ENCODE measurements around the gene ATP8B3.
"Not testable (repeated sequence)": the region's sequence is repeated elsewhere in the genome, so short reads cannot be mapped to it uniquely, and the experiment has no call there.

Gene ATP8B3

DNA sequence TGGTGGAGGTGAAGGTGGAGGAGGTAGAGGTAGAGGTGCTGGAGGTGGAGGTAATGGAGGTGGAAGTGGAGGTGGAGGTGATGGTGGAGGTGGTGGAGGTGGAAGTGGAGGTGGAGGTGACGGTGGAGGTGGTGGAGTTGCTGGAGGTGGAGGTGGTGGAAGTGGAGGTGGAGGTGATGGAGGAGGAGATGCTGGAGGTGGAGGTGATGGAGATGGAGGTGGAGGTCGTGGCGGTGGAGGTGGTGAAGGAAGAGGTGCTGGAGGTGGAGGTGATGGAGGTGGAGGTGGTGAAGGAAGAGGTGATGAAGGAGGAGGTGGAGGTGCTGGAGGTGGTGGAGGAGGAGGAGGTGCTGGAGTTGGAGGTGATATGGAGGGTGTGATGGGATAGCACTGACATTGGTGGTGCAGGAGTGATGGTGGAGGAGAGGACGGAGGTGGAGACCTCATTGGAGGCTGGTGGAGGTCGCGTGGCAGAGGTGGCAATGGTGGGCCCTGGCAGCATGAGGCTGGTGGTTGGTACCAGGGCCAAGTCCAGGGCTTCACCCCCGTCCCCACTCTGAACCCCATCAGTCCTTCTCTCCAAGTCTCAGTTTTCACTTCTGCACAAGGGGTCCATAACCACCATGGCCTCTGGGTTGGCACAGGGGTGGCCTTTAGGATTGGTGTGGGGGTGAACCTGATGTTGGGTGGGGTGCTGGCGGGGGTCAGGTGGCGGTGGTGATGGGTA lies 43.0 kb downstream of the ATP8B3 start:
- no peak for DNase-seq
- Mint-ChIP-seq H3K36me3 (ENCODE audit: low read depth) (no peaks in the 10 kb centered on the region), H3K4me3 (no peak overlapping the region), H3K9me3 (peaks cover 13% of the 10 kb centered on the region), H3K27me3 (peaks cover 88% of the 10 kb centered on the region), H3K27ac (no peak overlapping the region), H3K4me1 (ENCODE audit: low read depth) (peaks cover 2% of the 10 kb centered on the region)

GRCh38 chr19:1768248-1768647 lies 43.8 kb downstream of the ATP8B3 start:
- H3K4me3 Mint-ChIP-seq = no peak overlapping the region
- no peak for DNase-seq
- peaks cover 2% of the 10 kb centered on the region for H3K4me1 Mint-ChIP-seq (ENCODE audit: low read depth)
- no peaks in the 10 kb centered on the region for H3K36me3 Mint-ChIP-seq (ENCODE audit: low read depth)
- no peak overlapping the region for H3K27ac Mint-ChIP-seq
- peaks cover 88% of the 10 kb centered on the region for H3K27me3 Mint-ChIP-seq
- peaks cover 13% of the 10 kb centered on the region for H3K9me3 Mint-ChIP-seq

- peak; percentile 82 for DNase-seq
- Mint-ChIP-seq H3K9me3 (peaks cover 13% of the 10 kb centered on the region), H3K4me1 (ENCODE audit: low read depth) (peaks cover 2% of the 10 kb centered on the region), H3K27ac (no peak overlapping the region), H3K36me3 (ENCODE audit: low read depth) (no peaks in the 10 kb centered on the region), H3K27me3 (peaks cover 89% of the 10 kb centered on the region), H3K4me3 (no peak overlapping the region)
Observed at GRCh38 chr19:1767464-1767933, 44.6 kb downstream of the ATP8B3 start.

DNA sequence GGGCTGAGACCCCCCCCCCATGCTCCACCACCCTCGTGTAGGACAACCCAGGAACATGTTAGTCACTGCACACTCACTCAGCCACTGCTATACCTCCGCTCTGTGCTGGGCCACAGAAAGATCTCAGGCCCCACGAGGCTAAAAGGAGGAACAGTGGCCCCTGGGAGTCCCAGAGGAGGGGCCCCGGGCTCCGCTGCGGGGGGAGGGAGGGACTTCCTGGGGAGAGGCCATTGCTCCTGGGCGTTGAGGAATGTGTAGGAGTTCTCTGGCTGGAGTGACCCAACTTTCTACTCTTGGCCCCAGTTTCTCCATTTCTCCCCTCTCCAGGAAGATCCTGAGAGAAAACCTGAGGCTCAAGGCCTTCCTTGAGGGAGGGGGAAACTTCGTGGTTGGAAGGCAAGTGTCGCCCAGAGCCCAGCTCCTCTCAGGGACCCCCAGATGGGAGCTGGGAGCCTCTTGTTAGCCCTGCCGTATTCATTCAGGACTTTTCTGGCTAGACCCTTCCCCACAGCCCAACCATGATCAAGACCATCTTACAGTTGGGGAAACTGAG lies 45.2 kb downstream of the ATP8B3 start:
- Mint-ChIP-seq H3K27ac (no peak overlapping the region), H3K36me3 (ENCODE audit: low read depth) (no peaks in the 10 kb centered on the region), H3K9me3 (peaks cover 13% of the 10 kb centered on the region), H3K27me3 (peaks cover 90% of the 10 kb centered on the region), H3K4me1 (ENCODE audit: low read depth) (peaks cover 2% of the 10 kb centered on the region), H3K4me3 (no peak overlapping the region)
- DNase-seq = no peak

- Mint-ChIP-seq H3K4me3 (no peak overlapping the region), H3K36me3 (ENCODE audit: low read depth) (no peaks in the 10 kb centered on the region), H3K4me1 (ENCODE audit: low read depth) (peaks cover 2% of the 10 kb centered on the region), H3K9me3 (peaks cover 9% of the 10 kb centered on the region), H3K27me3 (peaks cover 92% of the 10 kb centered on the region), H3K27ac (no peak overlapping the region)
- DNase-seq = no peak
Observed at GRCh38 chr19:1765904-1766799, 45.9 kb downstream of the ATP8B3 start.

DNA sequence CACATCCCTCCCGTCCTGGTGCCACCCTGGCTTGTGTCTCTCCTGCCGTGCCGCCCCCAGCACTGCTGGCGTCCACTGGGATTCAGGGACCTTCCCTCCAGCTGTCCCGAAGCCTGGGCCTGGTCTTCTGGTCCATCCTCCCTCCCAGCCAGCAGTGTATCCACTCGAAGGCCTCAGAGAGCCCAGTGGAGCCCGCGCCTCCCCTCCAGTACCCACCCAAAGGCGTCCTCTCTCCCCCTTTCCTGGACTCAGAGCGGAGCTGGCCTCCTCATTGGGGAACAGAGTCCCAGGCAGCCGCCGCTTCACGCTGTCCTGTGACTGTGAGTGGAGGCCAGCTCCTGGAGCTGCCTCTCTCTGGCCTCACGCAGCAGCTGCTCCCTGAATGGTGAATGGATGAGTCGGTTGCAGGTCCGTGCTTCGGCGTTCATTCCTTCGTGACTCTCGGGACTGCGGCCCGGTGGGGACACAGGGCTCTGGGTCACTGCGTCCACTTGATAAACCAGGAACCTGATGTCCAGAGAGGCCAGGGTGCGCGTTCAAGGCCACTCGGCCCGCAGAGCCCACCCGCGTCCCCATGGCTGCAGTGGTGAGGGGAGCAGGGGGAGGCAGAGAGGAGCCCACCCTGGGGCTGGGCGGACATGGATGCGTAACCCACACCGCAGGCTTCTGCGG lies 46.7 kb downstream of the ATP8B3 start:
- Mint-ChIP-seq H3K27ac (no peak overlapping the region), H3K9me3 (peaks cover 2% of the 10 kb centered on the region), H3K36me3 (ENCODE audit: low read depth) (no peaks in the 10 kb centered on the region), H3K4me1 (ENCODE audit: low read depth) (peaks cover 2% of the 10 kb centered on the region), H3K4me3 (no peak overlapping the region), H3K27me3 (peaks cover 92% of the 10 kb centered on the region)
- no peak for DNase-seq

DNA sequence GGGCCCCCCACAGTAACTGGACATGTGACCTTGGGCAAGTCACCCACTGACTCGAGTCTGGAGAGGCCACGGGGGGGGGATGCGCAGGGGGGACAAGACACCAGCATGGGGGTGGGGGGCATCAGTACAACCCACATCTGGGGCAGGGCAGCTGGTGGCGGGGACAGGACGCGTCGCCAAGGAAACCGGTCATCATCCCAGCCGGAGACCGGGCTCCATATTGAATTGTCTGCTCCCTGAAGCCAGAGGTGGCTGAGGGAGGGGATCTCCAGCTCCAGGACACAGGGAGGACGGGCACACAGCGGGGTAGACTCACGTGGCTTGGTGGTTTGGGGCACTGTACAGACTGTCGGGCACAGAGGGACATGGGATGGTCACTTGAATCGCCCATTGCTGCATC lies 47.3 kb downstream of the ATP8B3 start:
- H3K27me3 Mint-ChIP-seq = peaks cover 92% of the 10 kb centered on the region

GRCh38 chr19:1763648-1764639 lies 48.1 kb downstream of the ATP8B3 start:
- no peak for DNase-seq
- no peak overlapping the region for H3K27ac Mint-ChIP-seq
- peaks cover 93% of the 10 kb centered on the region for H3K27me3 Mint-ChIP-seq
- no peak overlapping the region for H3K4me3 Mint-ChIP-seq
- no peaks in the 10 kb centered on the region for H3K36me3 Mint-ChIP-seq (ENCODE audit: low read depth)
- peaks cover 2% of the 10 kb centered on the region for H3K4me1 Mint-ChIP-seq (ENCODE audit: low read depth)
- no peaks in the 10 kb centered on the region for H3K9me3 Mint-ChIP-seq

More for the DNA sequence above, 47.3 kb downstream of the ATP8B3 start:
- H3K27ac Mint-ChIP-seq = no peak overlapping the region
- no peak overlapping the region for H3K4me3 Mint-ChIP-seq
- H3K9me3 Mint-ChIP-seq = no peaks in the 10 kb centered on the region
- H3K36me3 Mint-ChIP-seq (ENCODE audit: low read depth) = no peaks in the 10 kb centered on the region
- no peak for DNase-seq
- H3K4me1 Mint-ChIP-seq (ENCODE audit: low read depth) = peaks cover 2% of the 10 kb centered on the region

GRCh38 chr19:1762243-1763117 lies 49.6 kb downstream of the ATP8B3 start:
- Mint-ChIP-seq H3K27me3 (peaks cover 94% of the 10 kb centered on the region), H3K9me3 (no peaks in the 10 kb centered on the region), H3K4me1 (ENCODE audit: low read depth) (peaks cover 2% of the 10 kb centered on the region), H3K4me3 (no peak overlapping the region), H3K36me3 (ENCODE audit: low read depth) (no peaks in the 10 kb centered on the region), H3K27ac (no peak overlapping the region)
- DNase-seq = no peak

DNA sequence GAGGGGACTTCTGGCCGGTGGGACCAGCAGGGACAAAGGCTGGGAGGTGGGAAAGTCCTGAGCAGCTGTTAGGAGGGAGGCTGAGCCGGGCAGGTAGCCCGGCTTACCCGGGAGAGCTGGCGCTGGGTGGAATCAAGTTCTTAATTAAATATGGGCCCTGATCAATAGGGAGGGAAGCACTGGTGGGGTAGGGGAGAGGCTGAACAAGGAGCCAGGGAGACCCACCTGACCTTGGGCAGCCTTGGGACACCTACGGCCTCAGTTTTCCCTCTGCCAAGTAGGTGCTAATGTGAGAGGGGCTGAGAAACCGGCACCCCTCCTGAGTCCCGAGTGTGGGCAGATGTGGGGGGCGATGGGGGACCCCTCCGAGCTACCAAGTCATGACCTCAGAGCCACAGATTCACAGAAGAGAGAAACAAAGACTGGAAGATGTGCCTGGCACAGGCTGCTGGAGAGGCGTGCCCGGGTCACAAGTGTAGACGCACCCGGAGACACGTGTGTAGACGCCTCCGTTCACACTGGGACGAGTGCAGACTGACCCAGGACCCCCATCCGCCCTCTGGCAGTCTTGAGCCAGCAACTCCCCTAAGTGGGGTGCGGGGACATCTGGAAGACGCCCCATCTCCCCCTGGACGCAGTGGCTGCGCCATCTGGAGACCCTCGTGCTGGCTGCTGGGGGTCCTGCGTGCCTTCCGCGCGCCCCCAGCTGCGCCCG lies 50.4 kb downstream of the ATP8B3 start:
- H3K27ac Mint-ChIP-seq = no peak overlapping the region

DNA sequence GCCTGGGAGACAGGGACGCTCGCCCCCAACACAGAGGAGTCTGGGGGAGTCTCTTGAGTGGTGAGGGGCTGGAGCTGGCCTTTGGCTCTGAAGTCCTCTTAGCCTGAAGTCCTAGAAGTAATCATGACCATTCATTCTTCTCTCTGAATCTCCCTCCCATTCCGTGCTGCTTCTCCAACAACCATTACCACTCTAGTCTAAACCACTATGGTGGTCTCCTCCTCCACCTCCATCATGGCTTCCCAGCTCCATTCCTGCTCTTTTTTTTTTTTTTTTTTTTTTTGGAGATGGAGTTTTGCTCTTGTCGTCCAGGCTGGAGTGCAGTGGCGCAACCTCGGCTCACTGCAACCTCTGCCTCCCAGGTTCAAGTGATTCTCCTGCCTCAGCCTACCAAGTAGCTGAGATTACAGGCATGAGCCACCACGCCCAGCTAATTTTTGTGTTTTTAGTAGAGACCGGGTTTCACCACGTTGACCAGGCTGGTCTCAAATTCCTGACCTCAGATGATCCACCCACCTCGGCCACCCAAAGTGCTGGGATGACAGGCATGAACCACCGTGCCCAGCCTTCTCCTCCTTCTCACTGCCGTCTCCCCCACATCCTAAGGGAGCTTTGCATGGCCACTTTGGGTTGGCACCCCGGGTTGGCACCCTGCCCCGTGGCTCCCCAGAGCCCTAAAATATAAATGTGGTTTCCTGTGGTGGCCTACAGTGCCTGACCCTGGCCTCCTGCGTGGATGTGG lies 51.1 kb downstream of the ATP8B3 start:
- H3K4me1 Mint-ChIP-seq (ENCODE audit: low read depth); H3K4me3 Mint-ChIP-seq; H3K27ac Mint-ChIP-seq; H3K9me3 Mint-ChIP-seq; H3K36me3 Mint-ChIP-seq (ENCODE audit: low read depth); DNase-seq: not testable (repeated sequence)
- peaks cover 94% of the 10 kb centered on the region for H3K27me3 Mint-ChIP-seq

More for the DNA sequence above, 50.4 kb downstream of the ATP8B3 start:
- H3K27me3 Mint-ChIP-seq = peaks cover 94% of the 10 kb centered on the region
- H3K9me3 Mint-ChIP-seq = no peaks in the 10 kb centered on the region
- H3K36me3 Mint-ChIP-seq (ENCODE audit: low read depth) = no peaks in the 10 kb centered on the region
- peaks cover 5% of the 10 kb centered on the region for H3K4me1 Mint-ChIP-seq (ENCODE audit: low read depth)
- no peak for DNase-seq
- H3K4me3 Mint-ChIP-seq = no peak overlapping the region

DNA sequence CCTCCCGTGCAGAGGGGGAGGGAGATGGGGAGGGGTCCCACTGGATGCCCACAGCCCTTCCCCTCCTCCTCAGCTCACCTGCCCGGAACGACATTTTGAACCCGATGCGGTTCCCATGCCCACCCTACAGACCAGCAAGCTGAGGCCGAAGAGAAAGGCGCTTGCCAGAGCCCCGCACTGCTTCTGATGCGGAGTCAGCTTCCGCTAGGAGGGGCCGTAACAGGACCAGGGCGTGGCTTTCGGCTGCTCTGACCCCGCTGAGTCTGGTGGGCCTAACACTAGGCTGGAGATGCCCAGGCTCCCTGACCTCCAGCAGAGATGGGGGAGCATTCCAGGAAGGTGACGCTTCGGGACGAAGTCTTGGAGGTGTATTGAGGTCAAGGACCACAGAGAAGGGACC lies 52.1 kb downstream of the ATP8B3 start:
- H3K4me3 Mint-ChIP-seq = no peak overlapping the region
- no peak for DNase-seq
- no peaks in the 10 kb centered on the region for H3K36me3 Mint-ChIP-seq (ENCODE audit: low read depth)
- peaks cover 9% of the 10 kb centered on the region for H3K4me1 Mint-ChIP-seq (ENCODE audit: low read depth)
- H3K27ac Mint-ChIP-seq = no peak overlapping the region
- H3K9me3 Mint-ChIP-seq = no peaks in the 10 kb centered on the region
- H3K27me3 Mint-ChIP-seq = peaks cover 93% of the 10 kb centered on the region
